Astrocyte of the cerebellum (primary cell): ENCODE measurements around the gene GBGT1.

Experiments
- DNase-seq: peaks from one replicate; pipeline ENCODE4 v3.0.0-alpha.2; 2011; ENCODE audit warnings: low read depth
- H3K4me3 ChIP-seq: 2 replicates; pipeline ENCODE4 v1.5.1; 2011; ENCODE audit warnings: mild to moderate bottlenecking, low read depth, low read length, moderate library complexity
- CTCF ChIP-seq: IDR thresholded peaks from 2 replicates; pipeline ENCODE4 v1.5.1; 2012; ENCODE audit warnings: low read length, low read depth, moderate library complexity, mild to moderate bottlenecking; ENCODE audit errors: missing control alignments
- in situ Hi-C: cut with HindIII; loops from 2 replicates; pipeline ENCODE4 v1.10.0; 2017; ENCODE audit warnings: low sequenced_read_pairs

Gene GBGT1

GRCh38 chr9:133166392-133166791, 2.7 kb upstream of the GBGT1 start:
- TF ChIP-seq CTCF: no peak
- no peak overlapping the region for H3K4me3 ChIP-seq
- in situ Hi-C loops: no loop called here

GRCh38 chr9:133165452-133165730, 1.7 kb upstream of the GBGT1 start:
- DNase-seq: no peak
- no peak for TF ChIP-seq CTCF
- no peak overlapping the region for H3K4me3 ChIP-seq
- in situ Hi-C loops: no loop called here

More at GRCh38 chr9:133166392-133166791, 2.7 kb upstream of the GBGT1 start:
- DNase-seq: no peak

GRCh38 chr9:133164191-133164590, 477 bp upstream of the GBGT1 start:
- no peak for TF ChIP-seq CTCF
- no peak for DNase-seq
- in situ Hi-C loops: no loop called here

GRCh38 chr9:133162861-133163503, 732 bp downstream of the GBGT1 start:
- TF ChIP-seq CTCF: no peak
- in situ Hi-C loops: no loop called here
- H3K4me3 ChIP-seq: peak overlapping the region; percentile 44
- no peak for DNase-seq

More at GRCh38 chr9:133164191-133164590, 477 bp upstream of the GBGT1 start:
- H3K4me3 ChIP-seq: peak overlapping the region; percentile 44

GRCh38 chr9:133161547-133161950, 2.2 kb downstream of the GBGT1 start:
- TF ChIP-seq CTCF: no peak
- no peak overlapping the region for H3K4me3 ChIP-seq
- no peak for DNase-seq
- in situ Hi-C loops: no loop called here

- peak; percentile 75 for TF ChIP-seq CTCF
- DNase-seq: no peak
- no peak overlapping the region for H3K4me3 ChIP-seq
- in situ Hi-C loops: no loop called here
Measured at GRCh38 chr9:133160742-133161546, 2.8 kb downstream of the GBGT1 start.
